ENCODE measurements around the gene SLC12A9.

GRCh38 chr7:100837099-100837836, 15.2 kb upstream of the SLC12A9 start:
- peak; percentile 77 for TF ChIP-seq TAF1 (IDR thresholded peaks at IDR 0.05; ENCODE audit: low read depth)
- no peak; the same call in 1 of the 2 replicates for TF ChIP-seq NFIC (IDR thresholded peaks at IDR 0.05)
- TF ChIP-seq TCF12 (IDR thresholded peaks at IDR 0.05; ENCODE audit: low read depth), result peak; percentile 67
- no peak for TF ChIP-seq REST (IDR thresholded peaks at IDR 0.05; ENCODE audit: low read depth)
- TF ChIP-seq CEBPB (IDR thresholded peaks at IDR 0.05), result no peak
- TF ChIP-seq CREB1 (IDR thresholded peaks at IDR 0.05; ENCODE audit: low read depth), result no peak; the same call in 1 of the 2 replicates
- peak; percentile 21; the same call in 1 of the 2 replicates for TF ChIP-seq EP300 (IDR thresholded peaks at IDR 0.05; ENCODE audit: borderline replicate concordance)
- TF ChIP-seq MAX (IDR thresholded peaks at IDR 0.05), result peak; percentile 92
- TF ChIP-seq EGR1 (IDR thresholded peaks at IDR 0.05), result no peak; the same call in 1 of the 2 replicates
- TF ChIP-seq RAD21 (IDR thresholded peaks at IDR 0.05; ENCODE audit: low read depth), result no peak
